ENCODE results near the gene CCNG1.
A peak's percentile ranks its signal among the peaks of the same experiment; 100 is the strongest.

The CCNG1 gene

DNA sequence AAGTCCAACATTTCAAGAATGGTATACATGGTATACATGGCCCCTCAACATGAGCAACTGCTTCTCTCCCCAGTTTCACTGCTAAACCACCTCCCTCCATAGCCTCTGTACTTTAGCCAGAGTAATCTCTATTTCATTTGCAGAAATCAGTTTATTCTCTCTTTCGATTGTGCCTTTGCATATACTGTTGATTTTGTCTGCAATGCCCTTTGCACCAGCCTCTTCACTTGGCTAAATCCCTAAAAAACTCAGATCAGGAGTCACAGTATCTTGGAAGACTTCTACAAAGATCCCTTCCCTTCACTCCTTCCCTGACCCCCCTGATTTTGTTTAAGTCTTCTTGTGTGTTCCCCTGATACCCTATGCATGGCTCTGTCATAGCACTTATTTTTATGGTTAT, 4.9 kb upstream of the CCNG1 start:
- no peak for DNase-seq (ENCODE audit: insufficient read length, low spot score)
- no peak for FAIRE-seq
- TF ChIP-seq CTCF (IDR thresholded peaks at IDR 0.05; ENCODE audit: insufficient read depth, missing control alignments) = no peak

- no peak for FAIRE-seq
- DNase-seq (ENCODE audit: insufficient read length, low spot score) = no peak
- TF ChIP-seq CTCF (IDR thresholded peaks at IDR 0.05; ENCODE audit: insufficient read depth, missing control alignments) = no peak
Observed at GRCh38 chr5:163433271-163433670, 4.1 kb upstream of the CCNG1 start.

DNA sequence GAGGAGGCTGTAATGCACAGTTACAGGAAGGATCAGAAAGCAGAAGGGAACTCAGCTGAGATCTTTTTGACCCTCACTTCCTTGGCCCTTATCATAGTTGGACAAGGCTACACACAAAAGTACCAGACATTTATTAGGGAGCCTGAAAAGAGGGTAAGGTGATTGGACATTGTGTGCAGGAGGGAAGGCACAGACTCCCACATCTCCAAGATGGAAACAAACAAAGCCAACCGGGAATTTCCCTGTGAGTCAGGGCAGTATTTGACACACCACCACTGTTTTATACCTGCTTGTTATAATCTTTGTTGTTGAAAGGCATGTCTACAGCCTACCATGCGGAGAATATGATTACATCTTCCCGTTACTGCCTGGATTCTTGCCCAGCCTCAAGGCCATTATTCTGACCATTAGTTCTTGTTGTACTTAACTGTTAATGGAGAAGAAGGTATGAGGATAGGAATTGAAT, 3.0 kb upstream of the CCNG1 start:
- no peak for TF ChIP-seq CTCF (IDR thresholded peaks at IDR 0.05; ENCODE audit: insufficient read depth, missing control alignments)
- DNase-seq (ENCODE audit: insufficient read length, low spot score) (no peak), FAIRE-seq (no peak)

GRCh38 chr5:163436515-163436914, 880 bp upstream of the CCNG1 start:
- DNase-seq (ENCODE audit: insufficient read length, low spot score) = no peak
- no peak for TF ChIP-seq CTCF (IDR thresholded peaks at IDR 0.05; ENCODE audit: insufficient read depth, missing control alignments)
- FAIRE-seq = peak; percentile 90

GRCh38 chr5:163437011-163437308, 435 bp upstream of the CCNG1 start:
- DNase-seq (ENCODE audit: insufficient read length, low spot score) (no peak), FAIRE-seq (no peak)
- no peak for TF ChIP-seq CTCF (IDR thresholded peaks at IDR 0.05; ENCODE audit: insufficient read depth, missing control alignments)

GRCh38 chr5:163439092-163439425, 1.7 kb downstream of the CCNG1 start:
- no peak for TF ChIP-seq CTCF (IDR thresholded peaks at IDR 0.05; ENCODE audit: insufficient read depth, missing control alignments)
- DNase-seq (ENCODE audit: insufficient read length, low spot score) = no peak
- FAIRE-seq = no peak

DNA sequence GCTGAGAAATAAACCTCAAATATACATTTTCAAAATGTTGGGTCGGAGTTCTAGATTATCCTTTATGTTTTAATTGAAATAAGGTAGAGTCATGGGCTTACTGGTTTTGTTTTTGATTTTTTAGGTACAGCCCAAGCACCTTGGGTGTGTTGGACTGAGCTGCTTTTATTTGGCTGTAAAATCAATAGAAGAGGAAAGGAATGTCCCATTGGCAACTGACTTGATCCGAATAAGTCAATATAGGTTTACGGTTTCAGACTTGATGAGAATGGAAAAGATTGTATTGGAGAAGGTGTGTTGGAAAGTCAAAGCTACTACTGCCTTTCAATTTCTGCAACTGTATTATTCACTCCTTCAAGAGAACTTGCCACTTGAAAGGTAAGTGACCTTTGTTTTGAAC, 3.6 kb downstream of the CCNG1 start:
- no peak for FAIRE-seq
- TF ChIP-seq CTCF (IDR thresholded peaks at IDR 0.05; ENCODE audit: insufficient read depth, missing control alignments) = no peak
- no peak for DNase-seq (ENCODE audit: insufficient read length, low spot score)

Measured in D721Med (cell line).